NCI-H2081 (cell line): ENCODE results near the gene DPP4.

Experiments used
- DNase-seq, 2 experiments: peaks; one replicate each; lab custom pipeline; 2025; lab: John Stamatoyannopoulos, UW

DPP4 gene

GRCh38 chr2:162085090-162085891 lies 11.3 kb upstream of the DPP4 start:
- no peak for DNase-seq

- DNase-seq, result no peak
Observed at GRCh38 chr2:162084536-162084935, 10.5 kb upstream of the DPP4 start.

- DNase-seq, result no peak
Observed at GRCh38 chr2:162082681-162083080, 8.7 kb upstream of the DPP4 start.

GRCh38 chr2:162082036-162082435 lies 8.0 kb upstream of the DPP4 start:
- no peak for DNase-seq

- DNase-seq, result no peak
Observed at GRCh38 chr2:162079514-162079913, 5.5 kb upstream of the DPP4 start.

- DNase-seq, result no peak
Observed at GRCh38 chr2:162075689-162076132, 1.7 kb upstream of the DPP4 start.

- DNase-seq, result no peak
Observed at GRCh38 chr2:162074928-162075688, 1.1 kb upstream of the DPP4 start.

GRCh38 chr2:162074632-162074895 lies 549 bp upstream of the DPP4 start:
- DNase-seq, result no peak

GRCh38 chr2:162072976-162073887 lies 783 bp downstream of the DPP4 start:
- DNase-seq, result no peak

GRCh38 chr2:162072181-162072702 lies 1.8 kb downstream of the DPP4 start:
- DNase-seq, result no peak

- no peak for DNase-seq
Observed at GRCh38 chr2:162071001-162071400, 3.0 kb downstream of the DPP4 start.

GRCh38 chr2:162070228-162070936 lies 3.6 kb downstream of the DPP4 start:
- no peak for DNase-seq

GRCh38 chr2:162069267-162069903 lies 4.6 kb downstream of the DPP4 start:
- DNase-seq, result no peak

GRCh38 chr2:162067596-162067995 lies 6.4 kb downstream of the DPP4 start:
- DNase-seq, result no peak

- peak; percentile 16 to 43 for DNase-seq
Observed at GRCh38 chr2:162065767-162066166, 8.2 kb downstream of the DPP4 start.

GRCh38 chr2:162063899-162064298 lies 10.1 kb downstream of the DPP4 start:
- DNase-seq, result no peak

GRCh38 chr2:162063281-162063680 lies 10.7 kb downstream of the DPP4 start:
- no peak for DNase-seq

GRCh38 chr2:162062559-162062958 lies 11.5 kb downstream of the DPP4 start:
- no peak for DNase-seq

- no peak for DNase-seq
Observed at GRCh38 chr2:162061021-162061420, 13.0 kb downstream of the DPP4 start.

GRCh38 chr2:162060532-162060931 lies 13.5 kb downstream of the DPP4 start:
- no peak for DNase-seq
